NCI-H748 (cell line): ENCODE results near the gene CDC123.
A peak's percentile ranks its signal among the peaks of the same experiment; 100 is the strongest.
"Not testable (repeated sequence)": the region's sequence is repeated elsewhere in the genome, so short reads cannot be mapped to it uniquely, and the experiment has no call there.

Experiments
- DNase-seq: peaks from one replicate; lab custom pipeline; 2025; ENCODE audit not compliant: unreplicated experiment; lab: John Stamatoyannopoulos, UW

CDC123 gene

GRCh38 chr10:12195603-12196506 is at the start of gene CDC123, which contains the start of gene NUDT5:
TSS of gene CDC123 (plus strand) at chr10:12196188. CDS start at chr10:12196246, 58 bp downstream.
TSS of gene NUDT5 (minus strand) at chr10:12195891. CDS start at chr10:12186291, 9,600 bp downstream.
- peak; percentile 83 for DNase-seq

- DNase-seq, result no peak
These were observed 45.8 kb upstream of the CDC123 start for GRCh38 chr10:12150163-12150562.

- no peak for DNase-seq
These were observed 41.5 kb upstream of the CDC123 start for GRCh38 chr10:12154516-12154915.

GRCh38 chr10:12156367-12157123 is 39.4 kb upstream of the CDC123 start:
- DNase-seq, result no peak

GRCh38 chr10:12158111-12158510 is 37.9 kb upstream of the CDC123 start:
- DNase-seq, result no peak

- DNase-seq, result no peak
These were observed 35.3 kb upstream of the CDC123 start for GRCh38 chr10:12160664-12161063.

GRCh38 chr10:12162927-12163326 is 33.1 kb upstream of the CDC123 start:
- no peak for DNase-seq

- DNase-seq, result no peak
These were observed 31.9 kb upstream of the CDC123 start for GRCh38 chr10:12164085-12164484.

GRCh38 chr10:12165036-12165435 is 31.0 kb upstream of the CDC123 start:
- DNase-seq, result no peak

- no peak for DNase-seq
These were observed 29.8 kb upstream of the CDC123 start for GRCh38 chr10:12165999-12166775.

GRCh38 chr10:12171512-12171911 is 24.5 kb upstream of the CDC123 start:
- DNase-seq, result not testable (repeated sequence)

GRCh38 chr10:12177642-12178041 is 18.3 kb upstream of the CDC123 start:
- no peak for DNase-seq

GRCh38 chr10:12179606-12180170 is 16.3 kb upstream of the CDC123 start:
- DNase-seq, result no peak

GRCh38 chr10:12180221-12180974 is 15.6 kb upstream of the CDC123 start:
- no peak for DNase-seq

- no peak for DNase-seq
These were observed 14.8 kb upstream of the CDC123 start for GRCh38 chr10:12181065-12181775.

GRCh38 chr10:12184165-12184564 is 11.8 kb upstream of the CDC123 start:
- DNase-seq, result no peak

- DNase-seq, result no peak
These were observed 9.7 kb upstream of the CDC123 start for GRCh38 chr10:12186323-12186722.

- no peak for DNase-seq
These were observed 8.6 kb upstream of the CDC123 start for GRCh38 chr10:12187321-12187905.

GRCh38 chr10:12188656-12189055 is 7.3 kb upstream of the CDC123 start:
- no peak for DNase-seq
